ENCODE measurements around the gene MYLK. TPM values are rescaled to one million over a fixed set of nuclear protein-coding genes. Genes with fewer than 3 reads are reported as not detected.

MYLK gene
- total and polyA plus RNA-seq, 10 of the 15 experiments (the other 5 are each of a cell fraction or from before 2014, with no cell fraction given), result 0.04 to 1.6 (median 0.42) TPM; not detected in 1

DNA sequence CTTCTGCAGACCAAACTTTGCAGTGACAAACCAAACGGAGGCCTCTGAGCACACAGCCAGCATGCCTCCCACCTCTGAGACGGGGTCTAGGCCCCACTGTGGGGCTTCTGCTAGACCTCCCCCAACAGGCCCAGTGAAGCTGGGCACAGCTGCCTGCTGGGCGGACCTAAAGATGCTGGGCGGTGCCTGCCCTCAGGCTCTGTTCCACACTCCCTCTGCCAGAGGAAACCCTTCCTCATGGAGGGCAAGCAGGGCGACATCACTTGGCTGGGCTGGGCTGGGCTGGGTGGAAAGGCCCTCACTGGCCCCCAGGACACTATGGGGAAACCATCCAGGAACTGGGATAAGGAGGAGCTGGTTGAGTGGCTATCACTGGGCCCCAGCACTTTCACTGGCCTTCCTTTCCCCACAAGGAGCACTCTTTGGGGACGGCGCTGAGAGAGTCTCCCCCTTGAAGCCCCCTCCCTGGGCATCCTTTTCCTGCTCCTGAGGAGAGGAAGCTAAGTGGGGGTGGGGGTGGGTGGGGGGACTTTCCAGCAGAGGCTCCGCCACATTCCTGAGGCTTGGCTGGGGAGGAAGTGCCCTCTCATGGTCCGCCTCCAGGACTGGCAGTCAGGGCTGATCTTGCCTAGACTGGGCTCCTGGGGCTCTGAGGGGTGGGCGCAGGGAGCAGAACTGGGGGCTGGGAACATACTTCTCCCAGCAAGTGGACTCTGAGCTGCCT lies 201.2 kb downstream of the MYLK start:
- intact Hi-C loops (cut with micrococcal nuclease; ENCODE audit: unreplicated experiment) (no loop called here), in situ Hi-C loops (cut with MboI) (no loop called here)
- H3K27ac ChIP-seq (ENCODE audit: control insufficient read depth, insufficient read depth), result no peak overlapping the region
- POLR2A ChIA-PET, result no interaction called here
- SMC1A ChIA-PET (ENCODE audit: uncharacterized antibody, unreplicated experiment), result no interaction called here
- H2AFZ ChIP-seq (ENCODE audit: control insufficient read depth, low read depth, low read length), result no peak overlapping the region
- H3K4me1 ChIP-seq (ENCODE audit: control insufficient read depth, insufficient read depth, low read length), result no peaks in the 10 kb centered on the region
- H3K4me2 ChIP-seq (ENCODE audit: control insufficient read depth, insufficient read depth), result no peak overlapping the region
- no peak for TF ChIP-seq SUZ12 (IDR thresholded peaks at IDR 0.05; ENCODE audit: unreplicated experiment)
- TF ChIP-seq RUNX3 (IDR thresholded peaks at IDR 0.05; ENCODE audit: low read length), result no peak
- TF ChIP-seq HDAC2 (IDR thresholded peaks at IDR 0.05), result no peak
- TF ChIP-seq, protein P1, sequence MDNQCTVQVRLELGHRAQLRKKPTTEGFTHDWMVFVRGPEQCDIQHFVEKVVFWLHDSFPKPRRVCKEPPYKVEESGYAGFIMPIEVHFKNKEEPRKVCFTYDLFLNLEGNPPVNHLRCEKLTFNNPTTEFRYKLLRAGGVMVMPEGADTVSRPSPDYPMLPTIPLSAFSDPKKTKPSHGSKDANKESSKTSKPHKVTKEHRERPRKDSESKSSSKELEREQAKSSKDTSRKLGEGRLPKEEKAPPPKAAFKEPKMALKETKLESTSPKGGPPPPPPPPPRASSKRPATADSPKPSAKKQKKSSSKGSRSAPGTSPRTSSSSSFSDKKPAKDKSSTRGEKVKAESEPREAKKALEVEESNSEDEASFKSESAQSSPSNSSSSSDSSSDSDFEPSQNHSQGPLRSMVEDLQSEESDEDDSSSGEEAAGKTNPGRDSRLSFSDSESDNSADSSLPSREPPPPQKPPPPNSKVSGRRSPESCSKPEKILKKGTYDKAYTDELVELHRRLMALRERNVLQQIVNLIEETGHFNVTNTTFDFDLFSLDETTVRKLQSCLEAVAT (IDR thresholded peaks at IDR 0.05), result no peak
- no peak for TF ChIP-seq TCF7 (IDR thresholded peaks at IDR 0.05; ENCODE audit: borderline replicate concordance)
- no peak for TF ChIP-seq SMAD5 (IDR thresholded peaks at IDR 0.05; ENCODE audit: low read depth)
- H3K9ac ChIP-seq (ENCODE audit: control insufficient read depth, insufficient read depth, low read length), result no peak overlapping the region
- peaks cover 2% of the 10 kb centered on the region in 2 experiments; a peak in 3 of 4 replicates for H3K27me3 ChIP-seq (replicated peaks in 1 of 2; ENCODE audit: control insufficient read depth in 2 of 2, insufficient read depth in 2 of 2, low read length in 1 of 2)
- BruUV-seq (replicated peaks), result no TSS peak
- WGBS (ENCODE audit: insufficient coverage, insufficient replicate concordance, low lambda C conversion rate, missing lambda C conversion rate), result 27% methylated on average over 8 of the region's 10 CpGs
- DNase-seq (ENCODE audit: low read depth, low spot score) (no peak), FAIRE-seq (no peak), ATAC-seq (no peak)
- H3K79me2 ChIP-seq (ENCODE audit: control insufficient read depth, insufficient read depth, low read length), result no peaks in the 10 kb centered on the region
- no peak overlapping the region for H3K4me3 ChIP-seq
- no peaks in the 10 kb centered on the region for H3K36me3 ChIP-seq (ENCODE audit: control insufficient read depth in 2 of 2, insufficient read depth in 2 of 2, low read length in 1 of 2)
- H3K9me3 ChIP-seq (replicated peaks; ENCODE audit: control insufficient read depth, insufficient read depth, low read length), result no peaks in the 10 kb centered on the region
- CTCF ChIA-PET, result interaction anchor here (0.7 kb wide), 1 partner anchor 41 kb away, joined by 3 read pairs; no protein-coding TSS in a partner anchor
- RAD21 ChIA-PET (ENCODE audit: unreplicated experiment), result no interaction called here
- H4K20me1 ChIP-seq (ENCODE audit: control insufficient read depth, insufficient read depth), result no peaks in the 10 kb centered on the region
